Hematopoietic multipotent progenitor cell treated with erythropoietin and hydrocortisone succinate and interleukin-3 and kit ligand, for 15 days (in vitro differentiated cells): ENCODE measurements around the gene SMNDC1.
"Not testable (repeated sequence)": the region's sequence is repeated elsewhere in the genome, so short reads cannot be mapped to it uniquely, and the experiment has no call there.

Source experiments
- DNase-seq: peaks from one replicate; pipeline ENCODE4 v3.0.0-alpha.2; 2015; ENCODE audit warnings: low spot score

The SMNDC1 gene

GRCh38 chr10:110304780-110305421, at the start of gene SMNDC1:
TSS of gene SMNDC1 (minus strand) at chr10:110304920. CDS start at chr10:110303587, 1,333 bp downstream.
- DNase-seq, result peak; percentile 98

- DNase-seq, result peak; percentile 45
Observed at GRCh38 chr10:110354322-110354766, 49.6 kb upstream of the SMNDC1 start.

- no peak for DNase-seq
Observed at GRCh38 chr10:110353244-110354119, 48.8 kb upstream of the SMNDC1 start.

- DNase-seq, result no peak
Observed at GRCh38 chr10:110352930-110353243, 48.2 kb upstream of the SMNDC1 start.

GRCh38 chr10:110350812-110351211, 46.1 kb upstream of the SMNDC1 start:
- DNase-seq, result no peak

GRCh38 chr10:110349831-110350230, 45.1 kb upstream of the SMNDC1 start:
- no peak for DNase-seq

GRCh38 chr10:110349386-110349785, 44.7 kb upstream of the SMNDC1 start:
- no peak for DNase-seq

- DNase-seq, result no peak
Observed at GRCh38 chr10:110348336-110348735, 43.6 kb upstream of the SMNDC1 start.

GRCh38 chr10:110346914-110347313, 42.2 kb upstream of the SMNDC1 start:
- no peak for DNase-seq

- DNase-seq, result no peak
Observed at GRCh38 chr10:110345286-110345685, 40.6 kb upstream of the SMNDC1 start.

- no peak for DNase-seq
Observed at GRCh38 chr10:110344622-110345021, 39.9 kb upstream of the SMNDC1 start.

GRCh38 chr10:110343947-110344346, 39.2 kb upstream of the SMNDC1 start:
- DNase-seq, result no peak

GRCh38 chr10:110340816-110341215, 36.1 kb upstream of the SMNDC1 start:
- no peak for DNase-seq

- DNase-seq, result no peak
Observed at GRCh38 chr10:110340122-110340521, 35.4 kb upstream of the SMNDC1 start.

- DNase-seq, result no peak
Observed at GRCh38 chr10:110337906-110338305, 33.2 kb upstream of the SMNDC1 start.

- no peak for DNase-seq
Observed at GRCh38 chr10:110337401-110337800, 32.7 kb upstream of the SMNDC1 start.

- DNase-seq, result no peak
Observed at GRCh38 chr10:110336111-110336721, 31.5 kb upstream of the SMNDC1 start.

GRCh38 chr10:110335314-110336064, 30.8 kb upstream of the SMNDC1 start:
- no peak for DNase-seq

GRCh38 chr10:110334061-110334656, 29.4 kb upstream of the SMNDC1 start:
- DNase-seq, result no peak

- DNase-seq, result not testable (repeated sequence)
Observed at GRCh38 chr10:110331226-110331795, 26.6 kb upstream of the SMNDC1 start.

- DNase-seq, result no peak
Observed at GRCh38 chr10:110330675-110331074, 26.0 kb upstream of the SMNDC1 start.
